CD14-positive monocyte (primary cell): ENCODE measurements around the gene DNAJC12. TPM values are rescaled to one million over a fixed set of nuclear protein-coding genes. Genes with fewer than 3 reads are reported as not detected.
"Not testable (repeated sequence)": the region's sequence is repeated elsewhere in the genome, so short reads cannot be mapped to it uniquely, and the experiment has no call there.

Source experiments
- DNase-seq, 3 donors: peaks; one replicate each; pipeline ENCODE4 v3.0.0-alpha.2; 2011 to 2022
- H2AFZ ChIP-seq: 2 replicates; pipeline ENCODE4 v1.6.0; 2012; ENCODE audit warnings: mild to moderate bottlenecking, low read depth, low read length, inconsistent platforms; ENCODE audit not compliant: insufficient read depth, poor library complexity, severe bottlenecking
- H3K27ac ChIP-seq, 2 donors: 1 replicate in 1 of 2; 2 replicates in 1 of 2; pipeline ENCODE4 v1.5.1; 2012 to 2013; ENCODE audit warnings: low read length in 2 of 2, control low read depth in 1 of 2, inconsistent platforms in 1 of 2, low read depth in 1 of 2, mild to moderate bottlenecking in 1 of 2
- H3K27me3 ChIP-seq, 2 donors: one replicate each; pipeline versions ENCODE4 v1.6.0 to v1.6.1; 2011 to 2013; ENCODE audit warnings: low read length in 2 of 2; ENCODE audit not compliant: control insufficient read depth in 2 of 2, insufficient read depth in 2 of 2
- H3K36me3 ChIP-seq, 2 donors: replicated peaks in 1 of 2; 1 replicate in 1 of 2; 2 replicates in 1 of 2; pipeline versions ENCODE4 v1.5.1 to v1.6.1; 2012 to 2013; ENCODE audit warnings: low read length in 2 of 2, control low read depth in 1 of 2, inconsistent platforms in 1 of 2, mild to moderate bottlenecking in 1 of 2; ENCODE audit not compliant: insufficient read depth in 2 of 2, control insufficient read depth in 1 of 2
- H3K4me1 ChIP-seq, 2 donors: 1 replicate in 1 of 2; 2 replicates in 1 of 2; pipeline versions ENCODE4 v1.5.1 to v1.6.1; 2012 to 2013; ENCODE audit warnings: low read length in 2 of 2, control low read depth in 1 of 2, inconsistent platforms in 1 of 2, mild to moderate bottlenecking in 1 of 2, moderate library complexity in 1 of 2; ENCODE audit not compliant: insufficient read depth in 2 of 2, control insufficient read depth in 1 of 2
- H3K4me2 ChIP-seq: replicated peaks from 2 replicates; pipeline ENCODE3; 2012; ENCODE audit warnings: low read length, moderate library complexity, mild to moderate bottlenecking; ENCODE audit not compliant: poor library complexity, severe bottlenecking; ENCODE audit errors: extremely low read depth
- H3K4me3 ChIP-seq, 3 experiments: fragments of 200-600 bp in 1 of 3; sonication (generic) in 1 of 3; replicated peaks in 1 of 3; 1 replicate in 2 of 3; 2 replicates in 1 of 3; pipeline ENCODE4 v1.5.1; 2011 to 2013; ENCODE audit warnings: low read length in 3 of 3, mild to moderate bottlenecking in 3 of 3, control low read depth in 2 of 3, low read depth in 2 of 3, inconsistent platforms in 1 of 3, moderate library complexity in 1 of 3
- H3K79me2 ChIP-seq: 2 replicates; pipeline ENCODE4 v1.6.0; 2012; ENCODE audit warnings: mild to moderate bottlenecking, control low read depth, inconsistent platforms, low read length, moderate library complexity; ENCODE audit not compliant: insufficient read depth
- H3K9ac ChIP-seq: 2 replicates; pipeline ENCODE4 v1.6.0; 2017; ENCODE audit warnings: low read length, mild to moderate bottlenecking; ENCODE audit not compliant: insufficient read depth, poor library complexity, severe bottlenecking
- H3K9me3 ChIP-seq, 2 donors: replicated peaks in 1 of 2; 1 replicate in 1 of 2; 2 replicates in 1 of 2; pipeline versions ENCODE4 v1.5.1 to v1.6.1; 2012 to 2013; ENCODE audit warnings: low read length in 2 of 2, control low read depth in 1 of 2; ENCODE audit not compliant: control insufficient read depth in 1 of 2, insufficient read depth in 1 of 2
- H4K20me1 ChIP-seq: 2 replicates; pipeline ENCODE4 v1.6.0; 2012; ENCODE audit warnings: mild to moderate bottlenecking, low read length, control low read depth, moderate library complexity; ENCODE audit not compliant: insufficient read depth
- H3K27ac Mint-ChIP-seq, 7 donors: one replicate each; pipeline ENCODE4 v1.8.0; 2020; ENCODE audit warnings: mild to moderate bottlenecking in 7 of 7, mixed read lengths in 7 of 7, moderate library complexity in 6 of 7, inconsistent platforms in 2 of 7
- H3K27me3 Mint-ChIP-seq, 3 donors: one replicate each; pipeline ENCODE4 v1.8.0; 2021 to 2022; ENCODE audit warnings: low read depth in 3 of 3, mild to moderate bottlenecking in 3 of 3, mixed read lengths in 3 of 3, moderate library complexity in 3 of 3, inconsistent platforms in 1 of 3
- H3K36me3 Mint-ChIP-seq, 2 donors: one replicate each; pipeline ENCODE4 v1.8.0; 2020; ENCODE audit warnings: mixed read lengths in 2 of 2, inconsistent platforms in 1 of 2, mild to moderate bottlenecking in 1 of 2
- H3K4me1 Mint-ChIP-seq: one replicate; pipeline ENCODE4 v1.8.0; 2020; ENCODE audit warnings: mild to moderate bottlenecking, mixed read lengths
- H3K4me3 Mint-ChIP-seq, 2 donors: one replicate each; pipeline ENCODE4 v1.8.0; 2020; ENCODE audit warnings: mild to moderate bottlenecking in 2 of 2, mixed read lengths in 2 of 2, moderate library complexity in 1 of 2
- H3K9me3 Mint-ChIP-seq, 7 donors: one replicate each; pipeline ENCODE4 v1.8.0; 2020 to 2022; ENCODE audit warnings: mixed read lengths in 7 of 7, mild to moderate bottlenecking in 6 of 7, moderate library complexity in 6 of 7, inconsistent platforms in 2 of 7
- CTCF ChIP-seq: fragments of 200-600 bp; IDR thresholded peaks from one replicate; pipeline ENCODE4 v1.8.0; 2022; ENCODE audit warnings: antibody characterized with exemption, mild to moderate bottlenecking
- WGBS: methylation state at CpG from one replicate; pipeline ENCODE4 v1.1.5; 2013; ENCODE audit warnings: missing lambda C conversion rate; ENCODE audit not compliant: insufficient coverage; 5-methylcytosine and 5-hydroxymethylcytosine counted together
- intact Hi-C, 2 donors: fragments of 100-400 bp; cut with micrococcal nuclease; formaldehyde crosslinking; loops; one replicate each; pipeline versions ENCODE4 v1.15.0 to v1.15.1; 2023
- polyA plus RNA-seq, 3 donors: library from polyadenylated mRNA; depleted of rRNA in 1 of 3; unstranded in 2 of 3; stranded (reverse) in 1 of 3; fragments of 300-500 nt in 2 of 3; fragments of >200 nt in 1 of 3; fragmentation: Illumina TruSeq in 2 of 3; gene quantifications; 1 replicate in 2 of 3; 2 replicates in 1 of 3; pipeline ENCODE4 v1.2.3, GENCODE V29; 2012 to 2021

The DNAJC12 gene
- polyA plus RNA-seq, 3 donors = not detected

GRCh38 chr10:67836972-67837371, 1.0 kb downstream of the DNAJC12 start:
- no peak overlapping the region for H3K4me3 ChIP-seq
- no peaks in the 10 kb centered on the region for H3K79me2 ChIP-seq
- intact Hi-C loops = no loop called here
- peaks cover 0 to 2% (median 1%) of the 10 kb centered on the region in 3 donors for H3K27me3 Mint-ChIP-seq
- peaks cover 0 to 6% (median 3%) of the 10 kb centered on the region in 7 donors for H3K9me3 Mint-ChIP-seq
- no peak for DNase-seq
- no CpG with 5 or more reads among the region's 1 CpG for WGBS
- H3K9ac ChIP-seq = no peak overlapping the region
- no peak overlapping the region for H2AFZ ChIP-seq
- H3K27ac Mint-ChIP-seq = no peak overlapping the region
- H3K36me3 Mint-ChIP-seq = no peaks in the 10 kb centered on the region
- H3K4me1 Mint-ChIP-seq = peaks cover 8% of the 10 kb centered on the region
- no peaks in the 10 kb centered on the region for H4K20me1 ChIP-seq
- no peak overlapping the region for H3K4me2 ChIP-seq
- peaks cover 0 to 4% of the 10 kb centered on the region in 2 donors for H3K4me1 ChIP-seq
- no peak overlapping the region for H3K4me3 Mint-ChIP-seq
- H3K27ac ChIP-seq = no peak overlapping the region
- H3K9me3 ChIP-seq = no peaks in the 10 kb centered on the region
- H3K27me3 ChIP-seq = no peaks in the 10 kb centered on the region
- no peak for TF ChIP-seq CTCF
- no peaks in the 10 kb centered on the region for H3K36me3 ChIP-seq

GRCh38 chr10:67836488-67836887, 1.5 kb downstream of the DNAJC12 start:
- no peak overlapping the region for H3K27ac Mint-ChIP-seq
- Histone ChIP-seq H3K4me3 (no peak overlapping the region), H3K79me2 (no peaks in the 10 kb centered on the region), H2AFZ (no peak overlapping the region), H4K20me1 (no peaks in the 10 kb centered on the region), H3K27me3 (no peaks in the 10 kb centered on the region), H3K9me3 (no peaks in the 10 kb centered on the region), H3K27ac (no peak overlapping the region), H3K4me1 (peaks cover 0 to 4% of the 10 kb centered on the region in 2 donors), H3K4me2 (no peak overlapping the region), H3K9ac (no peak overlapping the region), H3K36me3 (no peaks in the 10 kb centered on the region)
- no peak for DNase-seq
- no peak for TF ChIP-seq CTCF
- H3K36me3 Mint-ChIP-seq = no peaks in the 10 kb centered on the region
- peaks cover 8% of the 10 kb centered on the region for H3K4me1 Mint-ChIP-seq
- H3K4me3 Mint-ChIP-seq = no peak overlapping the region
- intact Hi-C loops = no loop called here
- WGBS = no CpG with 5 or more reads among the region's 2 CpGs
- H3K27me3 Mint-ChIP-seq = peaks cover 0 to 2% (median 1%) of the 10 kb centered on the region in 3 donors
- H3K9me3 Mint-ChIP-seq = peaks cover 0 to 4% (median 3%) of the 10 kb centered on the region in 7 donors

GRCh38 chr10:67835541-67836394, 2.2 kb downstream of the DNAJC12 start:
- H3K4me2 ChIP-seq, H4K20me1 ChIP-seq, H3K4me3 ChIP-seq, H3K36me3 ChIP-seq, DNase-seq, H3K27ac Mint-ChIP-seq, H3K4me1 ChIP-seq, H3K4me1 Mint-ChIP-seq, H3K9ac ChIP-seq, H3K4me3 Mint-ChIP-seq, intact Hi-C loops, H3K9me3 ChIP-seq, H2AFZ ChIP-seq, H3K9me3 Mint-ChIP-seq, H3K27ac ChIP-seq, H3K27me3 Mint-ChIP-seq, H3K79me2 ChIP-seq, H3K36me3 Mint-ChIP-seq, H3K27me3 ChIP-seq: not testable (repeated sequence)
- no CpG with 5 or more reads among the region's 6 CpGs for WGBS
